GM10266 (cell line): ENCODE measurements around the gene LRTM1.

Experiments
- DNase-seq: peaks from one replicate; pipeline ENCODE4 v3.0.0; 2012; ENCODE audit errors: extremely low spot score
- TF ChIP-seq, protein P1 (sequence below): IDR thresholded peaks from 2 replicates; pipeline ENCODE4 v1.5.1; 2012; ENCODE audit warnings: mild to moderate bottlenecking, low read depth; ENCODE audit not compliant: control insufficient read depth, insufficient read depth; ENCODE audit errors: missing control alignments

LRTM1 gene

DNA sequence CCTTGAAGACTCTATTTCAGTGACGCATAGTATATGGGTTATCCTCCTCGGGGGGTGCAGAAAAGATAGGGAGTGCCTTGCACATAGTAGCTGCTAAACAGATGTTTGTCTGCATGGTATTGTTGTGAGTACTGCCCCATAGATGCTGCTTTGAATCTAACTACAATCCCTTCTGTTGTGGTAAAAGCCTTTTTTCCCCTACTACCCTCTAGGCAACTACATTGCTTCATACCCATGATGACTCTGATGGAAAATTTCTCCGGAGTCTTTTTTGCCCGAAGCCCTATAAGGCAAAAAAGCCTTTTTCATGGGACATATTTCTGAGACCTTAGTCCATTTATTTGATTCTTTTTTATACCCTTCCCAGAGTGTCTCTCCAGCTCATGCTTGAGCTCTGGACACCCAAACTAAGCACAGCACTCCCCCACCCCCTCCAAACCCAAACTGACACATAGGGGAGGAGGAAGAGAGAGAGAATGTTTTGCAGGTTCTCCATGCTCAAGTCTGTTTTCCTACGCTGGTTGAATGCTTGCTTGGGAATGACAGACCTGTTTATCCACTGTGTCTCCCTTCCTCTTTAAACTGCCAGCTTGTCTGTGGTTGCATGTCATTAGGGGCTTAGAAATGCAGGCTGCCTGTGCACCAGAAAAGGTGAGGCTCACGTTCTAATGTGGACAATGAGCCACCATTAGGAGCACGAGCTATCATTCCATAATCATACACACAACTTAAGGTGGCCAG is 52.9 kb downstream of the LRTM1 start:
- DNase-seq = no peak
- TF ChIP-seq, protein P1, sequence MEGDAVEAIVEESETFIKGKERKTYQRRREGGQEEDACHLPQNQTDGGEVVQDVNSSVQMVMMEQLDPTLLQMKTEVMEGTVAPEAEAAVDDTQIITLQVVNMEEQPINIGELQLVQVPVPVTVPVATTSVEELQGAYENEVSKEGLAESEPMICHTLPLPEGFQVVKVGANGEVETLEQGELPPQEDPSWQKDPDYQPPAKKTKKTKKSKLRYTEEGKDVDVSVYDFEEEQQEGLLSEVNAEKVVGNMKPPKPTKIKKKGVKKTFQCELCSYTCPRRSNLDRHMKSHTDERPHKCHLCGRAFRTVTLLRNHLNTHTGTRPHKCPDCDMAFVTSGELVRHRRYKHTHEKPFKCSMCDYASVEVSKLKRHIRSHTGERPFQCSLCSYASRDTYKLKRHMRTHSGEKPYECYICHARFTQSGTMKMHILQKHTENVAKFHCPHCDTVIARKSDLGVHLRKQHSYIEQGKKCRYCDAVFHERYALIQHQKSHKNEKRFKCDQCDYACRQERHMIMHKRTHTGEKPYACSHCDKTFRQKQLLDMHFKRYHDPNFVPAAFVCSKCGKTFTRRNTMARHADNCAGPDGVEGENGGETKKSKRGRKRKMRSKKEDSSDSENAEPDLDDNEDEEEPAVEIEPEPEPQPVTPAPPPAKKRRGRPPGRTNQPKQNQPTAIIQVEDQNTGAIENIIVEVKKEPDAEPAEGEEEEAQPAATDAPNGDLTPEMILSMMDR = no peak

DNA sequence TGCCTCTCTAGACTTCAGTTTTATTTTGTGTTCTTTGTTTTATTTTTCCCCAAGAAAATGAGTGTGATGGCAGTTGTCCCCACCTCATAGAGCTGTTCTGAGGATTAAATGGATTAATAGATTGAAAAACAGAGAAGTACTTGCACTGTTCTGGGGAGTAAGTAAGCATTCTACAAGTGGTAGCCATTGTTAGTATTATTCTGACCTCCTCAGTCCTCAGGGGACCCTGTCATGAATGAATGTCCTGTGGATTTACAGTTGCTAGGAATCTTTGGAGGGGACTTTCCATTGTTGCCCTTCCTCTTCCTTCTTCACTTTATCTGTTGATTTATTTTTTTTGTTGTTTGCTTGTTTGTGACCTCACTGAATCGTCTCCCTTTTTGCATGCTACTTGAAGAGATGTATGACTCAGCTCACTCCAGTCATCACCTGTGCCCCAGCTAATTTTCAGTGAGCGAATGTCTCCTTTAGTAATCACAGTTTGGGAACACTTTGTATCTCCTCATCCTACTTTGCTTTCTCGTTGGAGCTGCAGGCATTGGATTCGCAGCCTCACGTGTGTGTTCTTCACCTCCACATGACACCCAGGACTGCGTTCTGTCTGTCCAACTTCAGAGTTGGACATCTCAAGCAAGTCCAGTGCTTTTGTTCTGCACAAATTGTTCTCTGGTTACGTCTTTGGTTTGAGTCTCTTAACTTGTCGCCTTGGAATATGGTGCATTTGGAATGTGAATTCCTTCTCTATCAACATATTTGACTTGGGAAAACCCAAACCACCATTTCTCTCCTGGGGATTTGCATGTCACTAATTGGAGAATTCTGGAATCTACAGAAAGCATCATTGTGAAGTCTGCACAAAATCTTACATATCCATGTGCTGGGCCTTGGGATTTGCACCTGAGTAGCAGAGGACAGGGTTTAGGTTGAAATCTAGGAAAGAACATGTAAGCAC is 54.5 kb downstream of the LRTM1 start:
- TF ChIP-seq, protein P1 = no peak
- DNase-seq = no peak

DNA sequence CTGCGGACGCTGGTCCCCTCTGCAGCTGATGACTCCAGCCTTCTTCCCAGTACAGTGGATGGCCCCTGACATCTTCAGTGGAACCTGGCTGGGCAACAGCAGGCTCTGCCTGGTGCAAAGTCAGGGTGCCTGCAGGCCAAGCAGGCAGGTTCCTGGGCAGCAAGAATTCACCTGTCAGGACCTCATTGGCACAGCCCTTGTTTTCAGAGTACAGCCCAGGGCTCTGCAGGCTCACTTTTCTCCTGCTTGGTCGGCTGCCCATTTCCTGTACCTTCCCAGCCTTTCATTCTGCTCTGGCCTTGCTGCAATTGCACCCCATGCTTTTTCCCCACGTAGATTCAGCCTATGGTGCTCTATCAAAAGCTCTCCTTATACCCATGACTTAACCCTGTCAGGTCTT is 56.0 kb downstream of the LRTM1 start:
- no peak for DNase-seq
- TF ChIP-seq, protein P1 = no peak

DNA sequence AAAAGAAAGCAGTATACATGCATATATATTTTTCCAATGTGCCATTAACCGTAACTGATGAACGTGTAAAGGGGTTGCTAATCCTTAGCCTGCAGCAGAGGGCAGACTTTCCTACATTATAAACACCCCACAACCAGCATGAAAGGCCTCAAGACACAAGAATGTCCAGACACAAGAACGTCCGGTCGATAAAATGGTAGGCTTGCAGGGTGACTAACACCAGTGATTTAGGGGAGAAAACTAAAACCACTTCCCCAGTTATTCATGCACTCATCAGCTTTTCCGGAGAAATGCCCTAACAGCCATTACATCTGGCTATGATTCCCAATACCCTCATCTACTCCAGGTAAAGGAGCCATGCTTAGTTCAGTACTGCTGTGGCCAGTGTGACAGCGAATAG is 57.4 kb downstream of the LRTM1 start:
- TF ChIP-seq, protein P1 = peak; percentile 6
- DNase-seq = no peak
